Measurements from ENCODE around the gene GALNT2.

Gene GALNT2

DNA sequence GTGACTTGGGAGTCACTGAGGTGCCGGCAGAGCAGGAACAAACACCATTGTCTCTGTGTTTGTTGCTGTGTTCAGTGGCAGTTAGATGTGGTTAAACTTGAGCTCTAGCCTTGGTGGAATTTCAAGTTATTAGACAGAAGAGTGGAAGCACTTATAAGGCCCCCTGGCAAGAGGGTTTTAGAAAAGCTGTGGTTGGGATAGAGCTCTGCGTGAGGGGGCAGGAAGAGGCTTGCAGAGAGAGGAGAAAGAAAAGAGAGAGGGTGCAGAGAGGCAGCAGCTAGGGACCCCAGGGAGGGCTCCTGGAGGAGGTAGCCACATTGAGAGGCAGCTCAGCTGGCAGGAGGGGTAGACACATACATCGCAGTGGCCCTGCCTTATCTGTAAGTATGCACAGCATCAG, 128.2 kb downstream of the GALNT2 start:
- DNase-seq: no peak

DNA sequence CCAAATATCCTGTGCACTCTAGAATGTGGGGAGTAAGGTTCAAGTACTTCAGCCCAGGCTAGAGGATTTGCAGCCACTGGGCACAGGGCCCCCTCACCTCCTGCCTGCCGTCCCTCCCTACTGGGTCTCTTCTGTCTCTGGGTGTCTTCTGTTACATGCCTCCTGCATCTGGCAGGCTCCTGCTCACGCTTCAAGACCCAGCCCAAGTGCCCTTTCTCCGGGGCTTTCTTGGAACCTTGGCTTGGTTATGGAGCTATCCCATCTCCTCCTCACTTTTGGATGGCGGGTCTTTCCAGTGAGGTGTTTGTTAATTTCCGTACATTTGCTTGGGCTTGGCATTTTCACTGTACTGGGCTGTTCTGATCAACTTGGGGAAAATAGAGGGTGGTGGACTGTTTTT, 129.0 kb downstream of the GALNT2 start:
- DNase-seq: no peak

DNA sequence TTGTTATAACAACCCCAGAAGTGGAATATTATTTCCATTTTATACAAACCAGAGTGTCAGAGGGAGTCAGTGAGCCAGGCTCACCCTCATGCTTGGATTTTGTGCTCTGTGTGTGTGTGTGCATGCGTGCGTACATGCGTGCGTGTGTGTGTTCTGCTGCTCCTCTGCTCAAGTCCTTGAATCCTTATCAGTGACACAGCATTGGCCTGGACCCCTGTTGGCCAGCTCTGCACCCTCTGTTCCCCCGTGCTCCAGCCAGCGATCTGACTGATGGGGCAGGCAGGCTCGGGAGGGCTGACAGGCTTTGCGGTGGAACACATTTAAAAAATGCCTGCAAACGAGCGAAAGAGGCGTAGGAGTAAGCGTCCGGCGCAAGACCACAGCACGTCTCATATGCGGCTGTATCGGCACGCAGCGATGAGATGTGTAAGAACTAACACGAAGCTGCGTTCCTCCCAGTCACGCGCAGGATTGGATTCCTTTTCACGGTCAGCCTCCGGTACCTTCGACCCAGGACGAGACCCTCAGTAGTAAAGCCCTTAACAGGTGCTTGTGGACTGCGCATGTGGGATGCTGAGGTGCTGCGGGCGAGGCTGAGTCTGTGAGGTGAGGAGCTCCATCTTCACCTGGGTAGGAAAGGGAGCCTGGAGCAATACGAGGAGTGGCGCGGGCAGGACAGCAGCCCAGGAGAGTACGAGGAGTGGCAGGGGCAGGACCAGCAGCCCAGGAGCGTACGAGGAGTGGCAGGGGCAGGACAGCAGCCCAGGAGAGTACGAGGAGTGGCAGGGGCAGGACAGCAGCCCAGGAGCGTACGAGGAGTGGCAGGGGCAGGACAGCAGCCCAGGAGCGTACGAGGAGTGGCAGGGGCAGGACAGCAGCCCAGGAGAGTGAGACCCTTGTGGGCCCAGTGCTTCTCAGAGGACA, 130.9 kb downstream of the GALNT2 start:
- DNase-seq: no peak

DNA sequence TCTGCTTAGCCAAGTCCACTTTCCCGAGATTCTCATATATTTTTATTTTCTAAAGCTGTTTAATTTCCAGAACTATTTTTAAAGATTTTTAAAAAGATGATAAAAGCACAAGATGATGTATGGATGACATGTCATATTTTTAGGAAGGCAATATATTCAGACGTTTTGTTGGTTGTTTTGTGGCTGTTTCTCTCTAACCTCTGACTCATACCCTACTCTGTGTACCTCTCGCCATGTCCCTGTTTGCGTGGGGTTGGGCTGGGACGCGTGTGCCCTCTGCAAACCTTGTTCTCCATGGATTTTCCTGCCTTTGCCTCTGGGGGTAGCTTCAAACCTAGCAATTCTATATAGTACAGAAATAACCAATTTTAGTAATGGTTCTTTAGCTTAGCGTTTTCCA, 132.0 kb downstream of the GALNT2 start:
- DNase-seq: no peak

DNA sequence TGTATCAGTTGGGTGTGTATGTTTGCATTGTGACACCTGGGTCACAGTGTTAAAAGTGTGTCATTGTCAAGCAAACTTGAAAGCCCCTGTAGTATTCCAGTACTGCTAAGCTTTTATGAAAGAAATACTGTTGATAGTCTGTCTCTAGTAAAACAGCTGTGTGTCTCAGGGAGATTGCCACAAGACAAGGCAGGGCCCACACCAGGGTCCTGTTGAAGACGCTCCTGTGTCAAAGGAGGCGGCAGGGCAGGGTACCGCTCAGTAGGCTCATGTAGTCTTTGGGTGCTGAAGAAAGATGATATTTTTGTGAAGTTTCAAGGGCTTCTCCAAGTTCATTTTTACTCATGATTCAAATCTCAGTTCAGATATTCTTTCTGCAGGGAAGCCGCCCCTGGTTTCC, 132.5 kb downstream of the GALNT2 start:
- DNase-seq: no peak

DNA sequence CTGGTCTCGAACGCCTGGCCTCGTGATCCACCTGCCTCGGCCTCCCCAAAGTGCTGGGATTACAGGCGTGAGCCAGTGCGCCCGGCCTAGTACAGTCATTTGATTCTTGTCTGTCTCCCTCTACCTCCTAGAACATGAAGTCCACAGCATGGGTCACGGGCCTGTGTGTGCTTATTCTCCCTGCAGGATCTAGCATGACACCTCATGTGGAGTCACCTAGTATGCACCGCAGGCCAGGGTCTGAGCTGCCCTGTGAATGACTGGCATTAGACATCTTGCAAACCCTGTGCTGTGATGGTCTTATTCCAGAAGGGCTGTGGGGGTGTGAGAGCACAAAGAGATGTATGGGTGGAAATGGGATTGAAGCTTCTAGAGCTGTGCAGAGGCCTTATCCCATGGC, 133.2 kb downstream of the GALNT2 start:
- DNase-seq: no peak

DNA sequence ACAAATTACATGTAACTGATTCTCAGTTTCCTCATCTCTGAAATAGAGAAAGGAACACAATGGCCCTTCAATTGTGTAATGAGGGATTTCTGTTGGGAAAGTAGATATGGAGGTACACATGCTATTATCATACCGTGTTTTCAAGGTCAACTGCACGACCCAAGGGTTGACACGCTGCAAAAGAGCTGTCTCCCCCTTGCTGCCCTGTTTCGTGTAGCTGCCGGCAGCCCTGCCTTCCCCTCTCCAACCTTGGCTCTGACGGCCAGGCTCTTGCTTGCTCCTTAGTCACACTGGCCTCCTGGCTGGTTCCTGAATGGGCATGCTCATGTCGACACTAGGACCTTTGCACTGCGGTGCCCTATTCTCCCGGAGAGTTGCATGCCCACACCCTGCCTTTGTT, 134.4 kb downstream of the GALNT2 start:
- no peak for DNase-seq

DNA sequence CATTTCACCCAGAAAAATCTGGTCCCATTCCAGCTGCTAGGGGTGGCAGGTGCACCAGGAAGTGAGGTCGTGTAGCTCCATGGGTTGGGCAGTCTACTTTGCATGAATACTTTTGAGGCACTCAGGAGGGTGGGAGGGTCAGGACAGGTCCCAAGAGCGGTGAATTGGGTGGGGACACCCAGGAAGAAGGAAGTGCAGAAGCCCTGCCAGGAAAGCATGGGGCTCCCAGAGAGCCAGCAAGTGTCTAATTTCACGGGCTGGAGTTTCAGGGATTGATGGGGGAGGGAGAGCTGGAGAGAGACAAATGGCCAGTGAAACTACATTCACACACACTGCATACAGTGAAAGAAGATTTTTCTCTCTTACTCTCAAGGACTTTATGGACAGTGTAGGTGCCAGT, 137.8 kb downstream of the GALNT2 start:
- DNase-seq: no peak

DNA sequence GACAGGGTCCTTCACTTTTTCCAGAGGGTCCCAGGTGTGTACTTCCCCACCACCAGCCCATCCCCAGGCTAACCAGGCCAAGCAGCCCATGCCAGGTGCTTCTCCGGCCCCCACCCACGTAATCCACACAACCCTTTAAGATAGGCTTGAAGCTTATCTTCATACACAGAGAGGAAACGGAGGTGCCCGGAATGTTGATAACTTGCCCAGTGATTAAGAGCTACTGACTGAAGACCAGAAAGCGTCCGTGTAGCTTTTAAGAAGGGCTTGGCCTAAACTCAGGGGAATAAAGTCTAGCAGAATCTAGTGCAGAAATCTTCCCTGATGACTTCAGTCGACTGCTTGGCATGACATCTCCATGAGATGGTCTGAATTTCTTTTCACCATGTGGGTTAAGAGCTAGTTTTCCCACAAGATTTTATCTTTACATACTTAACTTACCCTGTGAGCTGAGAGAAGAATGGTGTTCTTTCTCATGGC, 138.7 kb downstream of the GALNT2 start:
- no peak for DNase-seq

DNA sequence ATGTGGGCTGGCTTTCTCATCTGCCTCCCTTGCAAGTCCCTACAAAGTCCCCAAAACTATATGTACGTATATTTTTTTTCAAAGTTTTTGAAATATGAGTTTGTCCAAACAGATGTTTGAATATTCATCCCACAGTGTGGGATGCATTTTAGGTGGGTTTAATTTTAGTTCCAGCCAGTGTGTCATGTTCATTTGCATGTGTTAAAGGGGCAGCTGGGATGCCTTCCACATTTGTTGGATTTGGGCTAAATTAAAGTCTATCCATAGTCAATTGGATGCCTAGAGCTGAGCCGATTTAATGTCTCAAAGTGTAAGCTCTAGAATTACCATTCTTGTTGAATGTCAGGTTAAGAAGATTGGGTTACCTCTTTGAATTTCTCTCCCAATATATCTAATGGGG, 139.2 kb downstream of the GALNT2 start:
- DNase-seq: no peak

DNA sequence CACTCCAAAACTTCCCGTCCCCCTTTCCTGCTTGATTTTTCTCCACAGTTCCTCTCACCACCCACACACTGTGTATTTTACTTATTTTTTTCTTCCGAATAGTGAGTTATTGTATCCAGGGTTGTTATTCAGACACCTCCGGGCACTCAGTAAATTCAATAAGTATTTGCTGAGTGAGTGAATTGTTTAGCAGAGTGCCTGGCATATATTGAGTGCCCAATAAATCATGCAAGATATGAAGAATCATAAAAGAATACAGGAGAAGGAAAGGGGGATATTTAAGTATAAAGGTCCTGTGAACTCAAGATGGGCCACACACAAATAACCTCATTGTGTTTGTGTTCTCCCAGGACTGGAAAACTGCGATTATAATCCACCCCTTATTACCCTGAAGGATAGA, 139.9 kb downstream of the GALNT2 start:
- DNase-seq: no peak

DNA sequence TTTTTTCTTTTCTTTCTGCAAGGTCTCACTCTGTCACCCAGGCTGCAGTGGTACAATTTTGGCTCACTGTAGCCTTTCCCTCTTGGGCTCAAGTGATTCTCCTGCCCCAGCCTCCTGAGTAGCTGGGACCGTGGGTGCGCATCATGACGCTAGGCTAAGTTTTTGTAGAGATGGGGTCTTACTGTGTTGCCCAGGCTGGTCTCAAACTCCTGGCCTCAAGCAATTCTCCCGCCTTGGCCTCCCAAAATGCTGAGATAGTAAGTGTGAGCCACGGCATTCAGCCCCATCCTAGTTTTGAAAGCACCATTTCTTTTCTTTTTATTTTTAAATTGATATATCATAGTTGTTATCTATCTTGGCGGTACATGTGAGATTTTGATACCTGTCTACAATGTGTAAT, 140.6 kb downstream of the GALNT2 start:
- DNase-seq: no peak

DNA sequence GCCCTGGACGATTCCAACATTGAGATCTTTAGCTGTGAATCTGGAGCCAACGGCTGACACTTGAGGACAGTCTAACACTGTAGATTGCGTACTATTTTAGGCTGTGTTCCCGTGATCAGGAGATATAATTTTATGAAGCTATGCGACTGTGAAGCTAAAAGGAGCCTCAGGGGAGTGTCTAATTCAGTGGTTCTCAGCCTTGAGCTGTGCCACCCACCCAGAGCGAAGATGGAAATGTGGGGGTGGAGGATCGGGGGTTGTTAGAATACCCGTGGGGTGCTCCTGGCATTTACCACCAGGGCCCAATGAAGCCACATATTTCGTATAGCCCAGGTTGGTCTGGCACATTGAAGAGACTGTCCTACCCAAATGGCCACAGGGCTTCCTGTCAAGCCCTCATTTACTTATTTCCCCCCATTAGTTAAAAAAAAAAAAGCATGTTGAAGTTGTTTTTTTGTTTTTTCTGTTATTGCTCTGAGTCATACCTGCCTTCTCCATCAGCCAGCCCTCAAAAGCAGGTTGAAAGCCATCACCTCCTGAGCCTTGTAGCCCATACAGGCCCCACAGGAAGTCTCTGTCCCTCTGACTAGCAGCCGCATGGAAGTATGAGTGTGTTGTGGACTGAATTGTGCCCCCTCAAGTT, 141.7 kb downstream of the GALNT2 start:
- peak; percentile 66 for DNase-seq

DNA sequence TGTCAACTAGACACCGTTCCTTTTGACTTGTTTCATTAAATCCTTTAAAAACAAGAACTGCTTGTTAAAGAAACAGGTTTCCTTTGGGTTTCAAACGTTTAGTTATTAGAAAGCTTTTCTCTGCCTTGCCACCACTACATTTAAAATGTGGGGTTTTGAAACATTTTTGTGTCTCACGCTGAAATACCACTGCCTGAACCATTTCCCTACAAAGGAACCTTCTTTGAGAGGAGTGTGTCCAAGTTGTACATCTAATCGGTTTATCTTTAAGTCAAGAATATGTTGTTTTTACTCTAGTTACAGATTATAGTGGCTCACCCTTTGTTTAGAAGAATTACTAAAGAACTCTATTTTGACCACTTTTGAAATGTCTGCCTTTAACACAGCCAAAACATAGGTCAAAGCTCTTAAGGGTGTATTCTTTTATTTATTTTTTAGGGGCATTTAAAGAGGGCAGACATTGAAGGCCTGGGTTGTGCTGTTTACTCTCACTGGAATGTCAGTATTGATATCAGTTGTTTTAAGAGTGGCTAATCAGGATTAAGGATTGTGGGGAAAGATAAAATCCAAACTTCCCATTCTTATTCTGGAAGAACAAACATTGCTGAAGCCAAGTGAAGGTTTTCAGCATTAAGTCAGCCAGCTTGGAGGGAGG, 143.4 kb downstream of the GALNT2 start:
- DNase-seq: no peak

DNA sequence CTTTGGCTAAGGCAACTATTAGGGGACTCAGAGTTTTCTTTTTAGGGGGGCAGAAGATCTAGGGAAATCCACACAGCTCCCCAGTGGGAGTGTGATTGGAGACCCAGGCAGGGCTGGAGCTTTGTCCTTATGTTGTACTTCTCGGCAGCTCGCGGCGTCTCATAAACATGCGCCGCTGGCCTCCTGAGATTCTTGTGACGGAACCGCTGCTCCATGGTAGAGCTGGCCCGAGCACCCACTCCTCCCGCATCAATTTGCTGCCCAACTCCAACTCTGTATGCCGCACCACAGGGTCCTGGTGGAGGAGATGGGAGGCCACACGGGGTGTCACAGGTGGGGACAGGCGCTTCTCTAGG, 143.9 kb downstream of the GALNT2 start:
- DNase-seq: no peak

DNA sequence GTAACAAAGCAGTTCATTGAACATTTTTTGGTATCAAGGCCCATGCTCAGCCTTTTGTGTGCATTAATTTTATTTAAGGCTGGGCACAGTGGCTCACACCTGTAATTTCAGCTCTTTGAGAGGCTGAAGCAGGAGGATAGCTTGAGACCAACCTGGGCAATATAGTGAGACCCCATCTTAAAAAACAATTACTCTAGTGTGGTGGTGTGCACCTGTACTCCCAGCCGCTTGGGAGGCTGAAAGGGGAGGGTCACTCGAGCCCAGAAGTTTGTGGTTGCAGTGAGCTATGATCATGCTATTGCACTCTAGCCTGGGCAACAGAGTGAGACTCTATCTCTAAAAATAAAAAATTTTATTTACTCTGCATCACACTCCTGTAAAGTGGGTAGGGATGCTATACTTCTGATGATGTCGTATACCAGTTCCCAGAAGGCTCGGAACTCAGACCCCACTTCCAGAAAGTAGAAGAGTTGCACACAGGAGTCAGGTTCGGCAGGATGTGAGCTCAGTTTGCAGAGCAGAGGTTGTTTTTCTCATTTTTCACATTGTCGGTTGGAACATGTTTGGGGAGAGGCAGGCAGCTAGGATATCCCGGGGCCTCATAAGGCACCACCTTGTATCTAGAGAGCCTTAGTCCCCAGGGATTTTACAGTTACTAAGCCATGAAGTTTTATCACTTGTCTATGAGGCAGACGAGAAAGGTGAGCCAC, 144.6 kb downstream of the GALNT2 start:
- no peak for DNase-seq

DNA sequence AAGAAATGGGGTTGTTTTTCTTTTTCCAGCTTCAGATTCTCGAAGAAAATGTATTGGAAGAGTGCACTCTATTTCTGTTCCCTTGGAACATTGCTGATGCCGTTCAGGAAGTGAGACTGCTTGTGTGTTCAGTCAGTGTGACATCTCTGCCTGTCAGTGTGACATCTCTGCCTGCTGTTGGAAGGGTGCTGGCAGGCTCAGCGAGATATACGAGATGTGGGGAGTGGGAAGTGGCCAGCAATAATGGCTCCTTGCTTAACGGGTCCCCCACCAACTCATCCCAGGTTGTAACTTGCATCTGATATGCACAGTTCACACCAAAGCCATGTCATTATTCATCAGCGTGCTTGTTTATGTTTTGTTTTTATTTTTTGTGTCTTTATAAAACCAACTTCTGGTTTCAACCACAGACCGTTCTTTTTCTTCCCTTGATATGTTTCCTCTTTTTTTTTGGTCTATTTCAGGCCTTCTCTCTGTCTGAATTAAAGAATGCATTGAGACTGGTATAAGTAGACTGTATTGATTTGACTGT, 145.4 kb downstream of the GALNT2 start:
- no peak for DNase-seq

DNA sequence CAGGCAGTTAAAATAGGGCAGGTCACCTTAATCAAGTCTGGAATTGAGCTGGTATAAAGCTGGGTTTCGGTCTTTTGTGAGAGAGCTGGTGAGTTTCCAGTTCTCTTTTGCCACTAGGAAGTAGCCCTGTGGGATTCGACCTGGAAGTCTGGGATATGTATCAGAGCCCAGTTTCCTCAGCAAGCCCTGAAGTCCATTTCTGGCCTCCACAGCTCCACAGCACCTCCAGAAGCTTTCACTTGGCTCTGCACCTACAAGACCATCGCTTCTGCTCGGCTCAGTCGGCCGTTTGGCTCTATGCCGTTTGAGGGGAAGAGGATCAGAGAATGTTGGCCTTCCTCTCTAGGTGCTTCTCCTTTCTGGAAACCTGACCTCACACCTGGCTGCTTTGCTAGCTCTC, 148.0 kb downstream of the GALNT2 start:
- DNase-seq: no peak

DNA sequence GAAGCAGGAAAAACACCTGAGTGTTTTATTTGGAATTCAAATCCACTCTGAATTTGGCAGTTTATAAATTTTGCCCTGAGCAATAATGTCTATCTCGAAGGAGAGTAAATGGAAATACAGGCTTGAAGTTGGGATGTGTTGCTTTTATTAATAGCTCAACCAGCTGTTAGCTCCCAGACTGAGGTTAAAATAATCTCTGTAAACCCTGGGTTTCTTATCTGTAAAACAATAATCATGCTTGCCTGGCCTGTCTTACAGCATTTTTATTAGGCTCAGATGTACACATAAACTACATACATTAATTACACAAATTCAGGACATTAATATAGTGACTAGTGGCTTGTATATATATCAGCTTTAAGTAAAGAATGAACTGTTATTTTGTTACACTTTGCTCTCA, 148.5 kb downstream of the GALNT2 start:
- DNase-seq: no peak

DNA sequence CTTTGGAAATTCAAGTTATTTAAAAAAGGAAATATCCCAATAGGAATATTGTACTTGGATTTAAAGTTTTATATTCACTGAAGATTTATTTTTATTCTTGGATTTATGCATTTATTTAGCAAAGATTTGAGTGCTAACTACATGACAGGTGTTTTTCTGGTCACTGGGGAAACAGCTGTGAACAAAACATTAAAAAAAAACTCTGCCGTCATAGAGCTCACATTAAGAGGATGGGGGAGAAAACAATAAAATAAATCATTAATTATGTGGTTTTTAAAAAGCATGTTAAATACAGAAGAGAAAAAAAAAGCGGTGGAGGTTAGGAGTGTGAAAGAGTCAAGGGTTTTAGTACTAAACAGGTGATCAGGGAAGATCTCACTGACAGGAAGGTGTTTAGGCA, 149.9 kb downstream of the GALNT2 start:
- no peak for DNase-seq

DNA sequence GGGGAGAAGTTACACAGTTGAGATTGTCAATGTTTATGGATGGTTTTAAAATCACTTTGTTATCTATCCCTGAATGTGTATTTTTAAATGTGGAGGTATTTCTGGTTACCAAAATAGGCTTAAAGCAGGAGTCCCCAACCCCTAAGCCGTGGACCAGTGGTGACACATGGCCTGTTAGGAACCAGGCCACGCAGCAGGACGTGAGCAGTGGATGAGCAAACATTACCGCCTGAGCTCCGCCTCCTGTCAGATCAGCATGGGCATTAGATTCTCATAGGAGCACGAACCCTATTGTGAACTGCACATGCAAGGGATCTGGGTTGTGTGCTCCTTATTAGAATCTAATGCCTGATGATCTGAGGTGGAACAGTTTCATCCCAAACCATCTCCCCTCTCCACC, 151.6 kb downstream of the GALNT2 start:
- no peak for DNase-seq

DNA sequence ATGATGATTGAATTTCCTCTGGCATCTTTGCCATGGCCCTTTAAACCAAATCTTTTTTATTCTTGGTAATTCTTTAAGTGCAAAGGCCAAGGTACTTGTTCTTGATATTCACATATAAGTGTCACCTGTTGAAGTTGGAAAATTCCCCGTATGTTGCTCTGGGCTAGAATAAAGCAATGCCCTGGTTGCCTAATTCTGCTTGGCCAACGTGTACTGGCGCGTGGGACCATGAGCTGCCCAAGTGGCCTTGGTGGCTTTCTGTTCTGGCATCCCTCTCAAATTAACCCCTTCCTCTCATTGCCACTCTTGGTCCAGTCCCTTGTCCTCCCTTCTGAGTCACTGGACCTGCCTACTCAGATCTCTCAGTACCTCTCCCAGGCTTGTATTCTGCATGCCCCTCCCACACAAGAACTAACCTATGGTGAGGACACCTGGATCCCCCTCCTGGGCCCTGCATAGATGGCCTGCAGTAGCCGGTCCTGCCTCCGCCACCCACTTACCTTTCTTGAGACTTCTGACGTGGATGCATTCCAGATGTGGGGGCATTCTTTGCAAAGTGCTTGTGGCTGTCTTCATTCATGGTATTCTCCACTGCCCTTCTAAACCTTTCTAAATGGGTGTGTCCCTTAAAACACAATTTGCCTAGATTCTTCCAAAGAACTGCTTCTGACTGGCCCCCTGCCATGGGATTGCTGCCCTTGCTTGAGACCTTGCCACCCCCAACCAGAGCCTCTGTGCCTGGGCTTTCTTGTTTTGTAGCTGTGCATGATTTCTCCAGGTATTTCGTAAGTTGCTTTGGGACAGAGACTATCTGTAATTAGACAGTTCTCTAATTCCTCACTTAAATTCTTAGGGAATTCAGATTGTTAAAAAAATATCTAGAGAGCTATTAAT, 152.4 kb downstream of the GALNT2 start:
- DNase-seq: no peak
